HG03575 (cell line): ENCODE measurements around the gene CAMK4.
"Not testable (repeated sequence)": the region's sequence is repeated elsewhere in the genome, so short reads cannot be mapped to it uniquely, and the experiment has no call there.

Source experiments
- ATAC-seq: cut with Tn5 transposase; IDR thresholded peaks from one replicate; pipeline ENCODE4 v1.9.1; 2021; ENCODE audit not compliant: unreplicated experiment, insufficient number of reproducible peaks, low FRiP score; ENCODE audit errors: extremely low read depth

Gene CAMK4

GRCh38 chr5:111296570-111296969 is 72.4 kb downstream of the CAMK4 start:
- ATAC-seq, result no peak

GRCh38 chr5:111299067-111299481 is 74.9 kb downstream of the CAMK4 start:
- no peak for ATAC-seq

- ATAC-seq, result no peak
These were observed 75.7 kb downstream of the CAMK4 start for GRCh38 chr5:111299831-111300432.

- no peak for ATAC-seq
These were observed 77.1 kb downstream of the CAMK4 start for GRCh38 chr5:111301264-111301663.

GRCh38 chr5:111302043-111302442 is 77.9 kb downstream of the CAMK4 start:
- not testable (repeated sequence) for ATAC-seq

GRCh38 chr5:111308951-111309350 is 84.8 kb downstream of the CAMK4 start:
- no peak for ATAC-seq

- no peak for ATAC-seq
These were observed 85.2 kb downstream of the CAMK4 start for GRCh38 chr5:111309384-111309783.

- ATAC-seq, result no peak
These were observed 86.8 kb downstream of the CAMK4 start for GRCh38 chr5:111310711-111311620.

GRCh38 chr5:111311666-111312065 is 87.5 kb downstream of the CAMK4 start:
- no peak for ATAC-seq

GRCh38 chr5:111313017-111313724 is 89.0 kb downstream of the CAMK4 start:
- peak; percentile 50 for ATAC-seq

GRCh38 chr5:111320953-111321352 is 96.8 kb downstream of the CAMK4 start:
- no peak for ATAC-seq

GRCh38 chr5:111321376-111321775 is 97.2 kb downstream of the CAMK4 start:
- no peak for ATAC-seq

- no peak for ATAC-seq
These were observed 102.4 kb downstream of the CAMK4 start for GRCh38 chr5:111326551-111326950.

GRCh38 chr5:111337133-111337532 is 112.9 kb downstream of the CAMK4 start:
- no peak for ATAC-seq

GRCh38 chr5:111337688-111338087 is 113.5 kb downstream of the CAMK4 start:
- no peak for ATAC-seq

GRCh38 chr5:111345731-111346130 is 121.5 kb downstream of the CAMK4 start:
- ATAC-seq, result no peak

GRCh38 chr5:111347021-111347420 is 122.8 kb downstream of the CAMK4 start:
- no peak for ATAC-seq

- no peak for ATAC-seq
These were observed 124.6 kb downstream of the CAMK4 start for GRCh38 chr5:111348661-111349329.

- ATAC-seq, result no peak
These were observed 125.2 kb downstream of the CAMK4 start for GRCh38 chr5:111349429-111349828.
